WERI-Rb-1 (cell line): ENCODE measurements around the gene PRKCG.
"Not testable (repeated sequence)": the region's sequence is repeated elsewhere in the genome, so short reads cannot be mapped to it uniquely, and the experiment has no call there.

ENCODE experiments used
- DNase-seq: peaks from one replicate; pipeline ENCODE4 v3.0.0-alpha.2; 2020
- H3K27ac ChIP-seq: fragments of 250-450 bp; sonication (Bioruptor Pico); 2 replicates; pipeline ENCODE4 v1.5.1; 2020; ENCODE audit warnings: mild to moderate bottlenecking, moderate library complexity
- H3K27me3 ChIP-seq: fragments of 250-450 bp; sonication (Bioruptor Pico); 2 replicates; pipeline ENCODE4 v1.5.1; 2021; ENCODE audit warnings: mild to moderate bottlenecking, low read depth, moderate library complexity; ENCODE audit not compliant: insufficient read depth, severe bottlenecking
- H3K36me3 ChIP-seq: fragments of 250-450 bp; sonication (Bioruptor Pico); 2 replicates; pipeline ENCODE4 v1.5.1; 2020; ENCODE audit warnings: mild to moderate bottlenecking, moderate library complexity
- H3K4me3 ChIP-seq: 2 replicates; pipeline ENCODE4 v1.5.1; 2011; ENCODE audit warnings: low read depth, mild to moderate bottlenecking, control low read depth, low read length
- H3K9me3 ChIP-seq: fragments of 250-450 bp; sonication (Bioruptor Pico); 2 replicates; pipeline ENCODE4 v1.5.1; 2021; ENCODE audit warnings: mild to moderate bottlenecking, moderate library complexity; ENCODE audit not compliant: severe bottlenecking
- CTCF ChIP-seq: IDR thresholded peaks from 2 replicates; pipeline ENCODE4 v1.5.1; 2011; ENCODE audit warnings: low read depth, mild to moderate bottlenecking, control low read depth, inconsistent platforms, low read length

The PRKCG gene

GRCh38 chr19:53945998-53946397 is 64.0 kb downstream of the PRKCG start:
- H3K36me3 ChIP-seq = no peaks in the 10 kb centered on the region
- H3K27ac ChIP-seq = no peak overlapping the region
- H3K27me3 ChIP-seq = peaks cover 58% of the 10 kb centered on the region
- peaks cover 10% of the 10 kb centered on the region for H3K9me3 ChIP-seq
- no peak overlapping the region for H3K4me3 ChIP-seq
- DNase-seq = no peak
- TF ChIP-seq CTCF = no peak

DNA sequence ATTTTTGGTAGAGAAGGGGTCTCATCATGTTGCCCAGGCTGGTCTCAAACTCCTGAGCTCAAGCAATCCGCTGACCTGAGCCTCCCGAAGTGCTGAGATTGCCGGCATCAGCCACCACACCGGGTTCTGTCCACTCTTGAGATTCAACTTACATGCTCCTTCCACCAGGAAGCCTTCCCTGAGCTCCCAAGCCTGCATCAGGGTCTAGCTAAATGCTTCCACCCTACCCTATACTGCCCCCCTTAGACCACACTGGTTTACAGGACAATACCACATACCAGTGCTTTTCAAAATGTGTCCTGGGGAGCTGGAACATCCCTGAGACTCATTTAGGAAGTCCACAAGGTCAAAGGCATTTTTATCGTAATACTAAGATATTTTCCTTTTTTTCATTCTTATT is 65.6 kb downstream of the PRKCG start:
- peaks cover 3% of the 10 kb centered on the region for H3K9me3 ChIP-seq
- DNase-seq = peak; percentile 16
- no peak overlapping the region for H3K4me3 ChIP-seq
- H3K27me3 ChIP-seq = peaks cover 55% of the 10 kb centered on the region
- H3K36me3 ChIP-seq = no peaks in the 10 kb centered on the region
- TF ChIP-seq CTCF = 0 out of 2 replicates have a peak, but pooled peaks have one; percentile 19
- no peak overlapping the region for H3K27ac ChIP-seq

GRCh38 chr19:53948611-53949010 is 66.6 kb downstream of the PRKCG start:
- DNase-seq, H3K27ac ChIP-seq, H3K9me3 ChIP-seq, H3K4me3 ChIP-seq, H3K36me3 ChIP-seq: not testable (repeated sequence)
- peaks cover 56% of the 10 kb centered on the region for H3K27me3 ChIP-seq

DNA sequence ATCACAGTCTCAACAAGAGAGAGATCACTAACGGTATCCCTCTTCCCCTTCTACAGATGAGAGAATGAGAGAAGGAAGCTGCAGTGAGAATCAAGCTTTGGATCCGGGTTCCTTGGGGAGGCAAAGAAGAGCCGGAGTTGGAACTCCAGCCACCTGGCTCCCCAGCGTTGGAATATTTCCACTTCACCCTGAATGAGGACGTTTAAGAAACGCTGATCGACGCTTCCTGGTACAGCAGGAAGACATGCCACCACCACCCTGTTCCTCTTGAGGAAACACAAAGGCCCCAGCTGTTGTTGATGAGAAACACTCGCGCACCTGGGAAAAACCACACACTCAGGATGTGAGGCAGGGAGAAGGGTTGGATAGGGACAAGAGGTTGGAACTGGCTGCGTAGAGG is 69.4 kb downstream of the PRKCG start:
- no peak overlapping the region for H3K27ac ChIP-seq
- no peak overlapping the region for H3K4me3 ChIP-seq
- peaks cover 53% of the 10 kb centered on the region for H3K27me3 ChIP-seq
- no peak for TF ChIP-seq CTCF
- DNase-seq = no peak
- no peaks in the 10 kb centered on the region for H3K36me3 ChIP-seq
- no peaks in the 10 kb centered on the region for H3K9me3 ChIP-seq

DNA sequence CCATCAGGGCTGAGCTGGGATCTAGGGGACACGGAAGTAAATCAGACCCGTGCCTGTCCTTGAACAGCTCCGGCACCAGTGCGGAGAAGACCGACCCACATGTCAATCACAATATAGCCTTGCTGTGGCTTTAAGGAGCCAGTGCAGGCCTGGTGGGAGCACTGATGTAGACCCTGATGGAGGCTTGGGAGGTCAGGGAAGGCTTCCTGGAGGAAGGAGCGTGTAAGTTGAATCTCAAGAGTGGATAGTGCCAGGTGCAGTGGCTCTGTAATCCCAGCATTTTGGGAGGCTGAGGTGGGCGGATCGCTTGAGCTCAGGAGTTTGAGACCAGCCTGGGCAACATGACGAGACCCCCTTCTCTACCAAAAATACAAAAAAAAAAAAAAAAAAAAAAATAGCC is 70.0 kb downstream of the PRKCG start:
- Histone ChIP-seq H3K4me3 (no peak overlapping the region), H3K9me3 (no peaks in the 10 kb centered on the region), H3K27ac (no peak overlapping the region), H3K36me3 (no peaks in the 10 kb centered on the region), H3K27me3 (peaks cover 57% of the 10 kb centered on the region)
- no peak for DNase-seq
- TF ChIP-seq CTCF = no peak

DNA sequence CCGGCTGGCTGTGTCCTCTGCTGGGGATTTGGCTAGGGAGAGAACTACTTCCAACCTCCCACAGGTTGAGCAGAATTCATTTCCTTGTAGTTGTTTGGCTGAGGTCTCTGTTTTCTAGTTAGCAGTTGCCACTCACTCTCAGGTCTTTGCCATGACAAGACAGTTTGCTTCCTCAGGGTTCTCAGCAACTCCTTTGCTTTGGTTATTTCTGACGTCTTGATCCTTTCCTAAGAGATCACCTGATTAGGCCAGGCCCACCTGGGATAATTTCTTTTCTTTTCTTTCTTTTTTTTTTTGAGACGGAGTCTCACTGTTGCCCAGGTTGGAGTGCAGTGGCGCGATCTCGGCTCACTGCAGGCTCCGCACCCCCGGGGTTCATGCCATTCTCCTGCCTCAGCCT is 71.4 kb downstream of the PRKCG start:
- no peak for DNase-seq
- H3K27me3 ChIP-seq = peaks cover 64% of the 10 kb centered on the region
- H3K36me3 ChIP-seq = no peaks in the 10 kb centered on the region
- H3K4me3 ChIP-seq = no peak overlapping the region
- TF ChIP-seq CTCF = no peak
- peaks cover 3% of the 10 kb centered on the region for H3K9me3 ChIP-seq
- no peak overlapping the region for H3K27ac ChIP-seq
